Mesothelial cell of epicardium (in vitro differentiated cells): ENCODE data around the gene ARHGAP20. TPM values are rescaled to one million over a fixed set of nuclear protein-coding genes. Genes with fewer than 3 reads are reported as not detected.
"Not testable (repeated sequence)": the region's sequence is repeated elsewhere in the genome, so short reads cannot be mapped to it uniquely, and the experiment has no call there.

Experiments used
- DNase-seq, 2 experiments: peaks; one replicate each; pipeline ENCODE4 v3.0.0; 2021; ENCODE audit warnings: low spot score in 2 of 2; ENCODE audit not compliant: unreplicated experiment in 2 of 2
- H3K27ac Mint-ChIP-seq: 2 replicates; pipeline ENCODE4 v1.8.0; 2021; ENCODE audit warnings: mixed read lengths
- H3K27me3 Mint-ChIP-seq: 2 replicates; pipeline ENCODE4 v1.8.0; 2021; ENCODE audit warnings: low read depth, mixed read lengths
- H3K36me3 Mint-ChIP-seq: 2 replicates; pipeline ENCODE4 v1.8.0; 2021; ENCODE audit warnings: mixed read lengths
- H3K4me1 Mint-ChIP-seq: 2 replicates; pipeline ENCODE4 v1.8.0; 2021; ENCODE audit warnings: mixed read lengths
- H3K4me3 Mint-ChIP-seq: 2 replicates; pipeline ENCODE4 v1.8.0; 2021; ENCODE audit warnings: mild to moderate bottlenecking, moderate library complexity, mixed read lengths
- H3K9me3 Mint-ChIP-seq: 2 replicates; pipeline ENCODE4 v1.8.0; 2021; ENCODE audit warnings: mixed read lengths
- total RNA-seq: library from RNA; stranded (reverse); gene quantifications from 3 replicates; pipeline ENCODE4 v1.2.1, GENCODE V29; 2021
- TF ChIP-seq, protein P1 (sequence below): fragments of 200-600 bp; sonication (generic); IDR thresholded peaks from one replicate; pipeline ENCODE4 v1.5.0; 2021; ENCODE audit warnings: antibody characterized with exemption; ENCODE audit not compliant: unreplicated experiment

The ARHGAP20 gene
- total RNA-seq, 1 donor from 2014 or later: 8.9 TPM

DNA sequence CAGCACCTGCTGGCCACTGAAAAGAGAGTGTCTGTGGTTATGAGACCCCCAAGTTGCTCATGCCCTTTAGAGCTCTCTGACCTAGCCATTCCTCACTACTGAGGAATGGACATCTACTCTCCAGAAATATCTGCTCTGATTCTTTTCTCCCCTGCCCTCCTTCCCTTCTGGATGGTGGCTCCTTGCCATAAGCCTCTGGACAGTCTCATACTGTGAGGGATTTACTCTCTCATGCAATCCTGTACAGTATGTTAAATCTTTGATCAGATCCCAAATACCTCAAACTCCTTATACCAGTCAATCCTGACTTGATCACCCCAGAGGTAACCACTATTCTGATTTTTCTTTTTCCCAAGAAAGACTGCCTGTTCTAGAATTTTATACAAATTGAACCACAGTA, 80.7 kb downstream of the ARHGAP20 start:
- Mint-ChIP-seq H3K4me3 (no peak overlapping the region), H3K27me3 (no peaks in the 10 kb centered on the region), H3K27ac (no peak overlapping the region), H3K9me3 (peaks cover 3% of the 10 kb centered on the region), H3K4me1 (no peaks in the 10 kb centered on the region), H3K36me3 (peaks cover 3% of the 10 kb centered on the region)
- DNase-seq: no peak
- TF ChIP-seq, protein P1, sequence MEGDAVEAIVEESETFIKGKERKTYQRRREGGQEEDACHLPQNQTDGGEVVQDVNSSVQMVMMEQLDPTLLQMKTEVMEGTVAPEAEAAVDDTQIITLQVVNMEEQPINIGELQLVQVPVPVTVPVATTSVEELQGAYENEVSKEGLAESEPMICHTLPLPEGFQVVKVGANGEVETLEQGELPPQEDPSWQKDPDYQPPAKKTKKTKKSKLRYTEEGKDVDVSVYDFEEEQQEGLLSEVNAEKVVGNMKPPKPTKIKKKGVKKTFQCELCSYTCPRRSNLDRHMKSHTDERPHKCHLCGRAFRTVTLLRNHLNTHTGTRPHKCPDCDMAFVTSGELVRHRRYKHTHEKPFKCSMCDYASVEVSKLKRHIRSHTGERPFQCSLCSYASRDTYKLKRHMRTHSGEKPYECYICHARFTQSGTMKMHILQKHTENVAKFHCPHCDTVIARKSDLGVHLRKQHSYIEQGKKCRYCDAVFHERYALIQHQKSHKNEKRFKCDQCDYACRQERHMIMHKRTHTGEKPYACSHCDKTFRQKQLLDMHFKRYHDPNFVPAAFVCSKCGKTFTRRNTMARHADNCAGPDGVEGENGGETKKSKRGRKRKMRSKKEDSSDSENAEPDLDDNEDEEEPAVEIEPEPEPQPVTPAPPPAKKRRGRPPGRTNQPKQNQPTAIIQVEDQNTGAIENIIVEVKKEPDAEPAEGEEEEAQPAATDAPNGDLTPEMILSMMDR: no peak

DNA sequence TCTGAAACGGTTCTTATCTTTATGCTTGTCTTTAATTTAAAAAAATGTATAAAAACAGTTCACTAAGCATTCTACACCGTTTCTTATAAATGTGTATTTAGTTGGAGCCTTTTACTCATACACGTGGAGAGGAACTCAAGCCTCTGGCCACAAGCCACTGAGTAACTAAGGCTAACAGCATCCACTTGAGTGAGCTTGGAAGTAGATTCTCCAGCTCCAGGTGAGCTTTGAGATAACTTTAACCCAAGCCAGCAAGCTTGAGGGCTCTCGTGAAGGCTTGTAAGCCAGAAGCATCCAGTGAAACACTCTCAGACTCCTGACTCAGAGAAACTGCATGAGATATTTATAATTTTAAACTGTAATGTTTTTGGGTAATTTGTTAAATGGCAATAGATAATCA, 82.6 kb downstream of the ARHGAP20 start:
- DNase-seq: no peak
- no peak overlapping the region for H3K4me3 Mint-ChIP-seq
- no peaks in the 10 kb centered on the region for H3K4me1 Mint-ChIP-seq
- peaks cover 3% of the 10 kb centered on the region for H3K36me3 Mint-ChIP-seq
- no peaks in the 10 kb centered on the region for H3K27me3 Mint-ChIP-seq
- peaks cover 3% of the 10 kb centered on the region for H3K9me3 Mint-ChIP-seq
- no peak overlapping the region for H3K27ac Mint-ChIP-seq
- TF ChIP-seq, protein P1: no peak

DNA sequence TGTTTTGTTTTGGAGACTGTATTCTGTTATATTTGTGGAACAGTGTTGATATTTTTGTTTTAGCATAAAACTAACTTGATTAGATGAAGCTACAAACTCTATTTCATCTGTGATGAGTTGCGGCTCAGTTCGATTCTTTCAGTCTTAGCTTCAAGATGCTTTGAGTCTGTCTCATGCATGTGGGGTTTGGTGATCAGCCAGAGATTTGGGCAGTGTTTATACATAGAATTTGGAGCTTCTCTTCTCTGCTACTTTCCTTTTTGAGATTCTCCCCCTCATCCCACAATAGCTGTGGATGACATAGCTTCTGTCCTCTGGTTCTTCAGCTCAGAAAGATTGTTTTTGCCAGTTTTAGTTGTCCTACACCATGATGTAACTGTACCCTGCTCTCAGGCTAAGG, 90.4 kb downstream of the ARHGAP20 start:
- TF ChIP-seq, protein P1: no peak
- no peak overlapping the region for H3K27ac Mint-ChIP-seq

DNA sequence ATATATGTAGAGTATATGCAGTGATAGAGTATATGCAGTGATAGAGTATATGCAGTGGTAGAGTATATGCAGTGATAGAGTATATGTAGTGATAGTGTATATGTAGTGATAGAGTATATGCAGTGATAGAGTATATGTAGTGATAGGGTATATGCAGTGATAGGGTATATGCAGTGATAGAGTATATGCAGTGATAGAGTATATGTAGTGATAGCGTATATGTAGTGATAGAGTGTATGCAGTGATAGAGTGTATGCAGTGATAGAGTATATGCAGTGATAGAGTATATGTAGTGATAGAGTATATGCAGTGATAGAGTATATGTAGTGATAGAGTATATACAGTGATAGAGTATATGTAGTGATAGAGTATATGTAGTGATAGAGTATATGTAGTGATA, 92.9 kb downstream of the ARHGAP20 start:
- H3K36me3 Mint-ChIP-seq: peaks cover 36% of the 10 kb centered on the region

More for the DNA sequence above, 90.4 kb downstream of the ARHGAP20 start:
- Mint-ChIP-seq H3K36me3 (peaks cover 32% of the 10 kb centered on the region), H3K9me3 (peaks cover 28% of the 10 kb centered on the region), H3K4me3 (no peak overlapping the region), H3K27me3 (no peaks in the 10 kb centered on the region), H3K4me1 (no peaks in the 10 kb centered on the region)
- no peak for DNase-seq

DNA sequence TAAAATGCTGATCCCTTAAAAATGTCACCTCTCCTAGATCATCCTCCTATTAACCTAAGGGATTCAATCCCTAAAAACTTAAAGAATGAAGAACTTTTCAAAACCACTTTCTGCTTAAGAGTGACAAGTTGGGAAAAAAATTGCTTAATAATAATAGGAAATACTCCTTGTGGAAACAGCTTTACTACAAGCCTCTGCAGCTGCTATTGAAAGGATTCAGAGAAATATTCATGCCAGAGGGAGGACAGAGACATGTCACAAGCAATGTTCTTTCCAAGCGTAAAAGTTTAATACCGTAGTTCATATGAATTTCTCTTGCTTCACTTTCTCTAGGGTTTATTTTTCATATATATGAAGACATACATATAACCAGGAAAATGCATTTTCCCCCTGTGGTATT, 98.2 kb downstream of the ARHGAP20 start:
- Mint-ChIP-seq H3K9me3 (peaks cover 5% of the 10 kb centered on the region), H3K4me3 (no peak overlapping the region), H3K36me3 (peaks cover 9% of the 10 kb centered on the region), H3K27me3 (no peaks in the 10 kb centered on the region), H3K27ac (no peak overlapping the region), H3K4me1 (peaks cover 2% of the 10 kb centered on the region)
- DNase-seq: no peak
- TF ChIP-seq, protein P1: no peak

More for the DNA sequence above, 92.9 kb downstream of the ARHGAP20 start:
- H3K27ac Mint-ChIP-seq, H3K27me3 Mint-ChIP-seq, H3K4me1 Mint-ChIP-seq, DNase-seq, H3K4me3 Mint-ChIP-seq: not testable (repeated sequence)
- peaks cover 28% of the 10 kb centered on the region for H3K9me3 Mint-ChIP-seq

DNA sequence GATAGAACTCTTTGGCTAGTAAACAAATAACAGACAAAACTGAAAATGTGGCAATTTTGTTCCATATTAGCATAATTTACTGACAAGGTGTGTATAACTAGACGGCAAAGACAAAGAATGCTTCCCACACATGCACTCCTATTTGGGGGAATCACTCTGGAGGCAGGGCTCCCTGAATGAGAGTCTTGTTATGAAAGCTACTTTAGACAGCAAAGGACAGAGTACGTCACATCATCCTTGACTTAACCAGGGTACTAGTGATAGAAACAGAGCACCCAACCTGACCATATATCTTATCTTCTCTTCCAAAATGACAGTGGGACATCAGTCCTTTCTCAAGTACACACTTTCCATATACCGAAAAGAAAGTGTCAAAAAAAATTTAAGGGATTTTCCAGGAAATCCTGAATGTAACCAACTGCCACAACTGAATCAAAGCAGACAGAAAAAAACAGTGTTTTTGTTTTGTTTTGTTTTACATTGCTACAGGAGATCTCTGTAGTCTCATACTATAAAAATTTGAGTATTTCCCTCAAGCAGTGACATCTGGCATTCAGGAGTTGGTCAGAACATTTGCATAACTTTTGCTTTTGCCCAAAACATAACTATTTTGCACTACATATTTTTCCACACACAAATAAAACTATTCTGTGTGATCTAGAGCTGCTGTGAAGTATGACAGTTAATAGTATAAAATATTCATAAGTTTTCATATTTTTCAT, 98.9 kb downstream of the ARHGAP20 start:
- Mint-ChIP-seq H3K4me1 (peaks cover 2% of the 10 kb centered on the region), H3K9me3 (peaks cover 2% of the 10 kb centered on the region), H3K27me3 (no peaks in the 10 kb centered on the region), H3K4me3 (no peak overlapping the region), H3K27ac (no peak overlapping the region), H3K36me3 (peaks cover 9% of the 10 kb centered on the region)
- DNase-seq: no peak
- TF ChIP-seq, protein P1: no peak
